SK-N-SH treated with all-trans-retinoic acid at 6 μM for 48 hours (cell line): Measurements from ENCODE around the gene MESD.

ENCODE experiments used
- ATAC-seq: fragments of 200-7000 bp; cut with Tn5 transposase; 3 replicates; pipeline ENCODE4 v1.9.1; 2020; ENCODE audit warnings: mild to moderate bottlenecking, moderate library complexity
- ARNTL ChIP-seq: fragments of 450-650 bp; formaldehyde crosslinking; IDR thresholded peaks from 2 replicates; pipeline ENCODE4 v1.5.0; 2020; ENCODE audit warnings: low read depth, mild to moderate bottlenecking, moderate library complexity, borderline replicate concordance
- BACH2 ChIP-seq: fragments of 250-450 bp; sonication (Bioruptor Pico); IDR thresholded peaks from 2 replicates; pipeline ENCODE4 v1.9.0; 2021; ENCODE audit warnings: mild to moderate bottlenecking, borderline replicate concordance
- CSDC2 ChIP-seq: fragments of 250-450 bp; sonication (Bioruptor Pico); IDR thresholded peaks from 2 replicates; pipeline ENCODE4 v1.5.0; 2020; ENCODE audit warnings: mild to moderate bottlenecking, moderate library complexity
- ESRRG ChIP-seq: fragments of 250-450 bp; sonication (Bioruptor Pico); IDR thresholded peaks from 2 replicates; pipeline ENCODE4 v1.6.1; 2021; ENCODE audit warnings: mild to moderate bottlenecking
- GLIS3 ChIP-seq: fragments of 250-450 bp; sonication (Bioruptor Pico); IDR thresholded peaks from 2 replicates; pipeline ENCODE4 v1.5.0; 2020; ENCODE audit warnings: mild to moderate bottlenecking, moderate library complexity
- ISL1 ChIP-seq: fragments of 250-450 bp; sonication (Bioruptor Pico); IDR thresholded peaks from 2 replicates; pipeline ENCODE4 v2.1.2; 2022; ENCODE audit warnings: mild to moderate bottlenecking, moderate library complexity
- OSR1 ChIP-seq: fragments of 250-450 bp; sonication (Bioruptor Pico); IDR thresholded peaks from 2 replicates; pipeline ENCODE4 v1.8.0; 2022; ENCODE audit warnings: moderate library complexity, mild to moderate bottlenecking, inconsistent platforms
- PPARA ChIP-seq: fragments of 250-450 bp; sonication (Bioruptor Pico); IDR thresholded peaks from 2 replicates; pipeline ENCODE4 v1.5.0; 2020; ENCODE audit warnings: mild to moderate bottlenecking, borderline replicate concordance
- SNAI2 ChIP-seq: fragments of 250-450 bp; sonication (Bioruptor Pico); IDR thresholded peaks from 2 replicates; pipeline ENCODE4 v1.5.0; 2020; ENCODE audit warnings: mild to moderate bottlenecking, moderate library complexity
- TCF4 ChIP-seq: fragments of 250-450 bp; sonication (Bioruptor Pico); IDR thresholded peaks from 2 replicates; pipeline ENCODE4 v1.8.0; 2021; ENCODE audit warnings: mild to moderate bottlenecking, moderate library complexity, borderline replicate concordance
- TOX ChIP-seq: fragments of 250-450 bp; sonication (Bioruptor Pico); IDR thresholded peaks from 2 replicates; pipeline ENCODE4 v1.8.0; 2021; ENCODE audit warnings: mild to moderate bottlenecking, moderate library complexity, borderline replicate concordance
- ZC3H10 ChIP-seq: fragments of 250-450 bp; sonication (Bioruptor Pico); IDR thresholded peaks from 2 replicates; pipeline ENCODE4 v1.5.1; 2021; ENCODE audit warnings: mild to moderate bottlenecking, moderate library complexity
- ZFP3 ChIP-seq: fragments of 250-450 bp; sonication (Bioruptor Pico); IDR thresholded peaks from 2 replicates; pipeline ENCODE4 v1.5.0; 2020; ENCODE audit warnings: mild to moderate bottlenecking, moderate library complexity
- ZNF565 ChIP-seq: fragments of 450-650 bp; formaldehyde crosslinking; conservative IDR thresholded peaks from 2 replicates; pipeline ENCODE4 v1.5.0; 2020; ENCODE audit warnings: low read depth, mild to moderate bottlenecking, moderate library complexity
- ZNF70 ChIP-seq: fragments of 450-650 bp; formaldehyde crosslinking; IDR thresholded peaks from 2 replicates; pipeline ENCODE4 v1.5.0; 2020; ENCODE audit warnings: mild to moderate bottlenecking, moderate library complexity
- TF ChIP-seq, protein P1 (sequence below): fragments of 250-450 bp; sonication (Bioruptor Pico); IDR thresholded peaks from 2 replicates; pipeline ENCODE4 v1.8.0; 2020; ENCODE audit warnings: mild to moderate bottlenecking, moderate library complexity, borderline replicate concordance
- TF ChIP-seq, protein P2 (sequence below): fragments of 250-450 bp; sonication (Bioruptor Pico); IDR thresholded peaks from 2 replicates; pipeline ENCODE4 v1.8.0; 2021; ENCODE audit warnings: low read depth, mild to moderate bottlenecking, moderate library complexity, borderline replicate concordance
- TF ChIP-seq, protein P3 (sequence below): fragments of 250-450 bp; sonication (Bioruptor Pico); IDR thresholded peaks from 2 replicates; pipeline ENCODE4 v1.5.0; 2020; ENCODE audit warnings: mild to moderate bottlenecking, moderate library complexity
- TF ChIP-seq, protein P4 (sequence below): fragments of 250-450 bp; sonication (Bioruptor Pico); IDR thresholded peaks from 2 replicates; pipeline ENCODE4 v1.5.1; 2020; ENCODE audit warnings: low read depth, mild to moderate bottlenecking, moderate library complexity
- TF ChIP-seq, protein P5 (sequence below): fragments of 250-450 bp; sonication (Bioruptor Pico); IDR thresholded peaks from 2 replicates; pipeline ENCODE4 v1.5.1; 2021; ENCODE audit warnings: mild to moderate bottlenecking, moderate library complexity

Gene MESD

DNA sequence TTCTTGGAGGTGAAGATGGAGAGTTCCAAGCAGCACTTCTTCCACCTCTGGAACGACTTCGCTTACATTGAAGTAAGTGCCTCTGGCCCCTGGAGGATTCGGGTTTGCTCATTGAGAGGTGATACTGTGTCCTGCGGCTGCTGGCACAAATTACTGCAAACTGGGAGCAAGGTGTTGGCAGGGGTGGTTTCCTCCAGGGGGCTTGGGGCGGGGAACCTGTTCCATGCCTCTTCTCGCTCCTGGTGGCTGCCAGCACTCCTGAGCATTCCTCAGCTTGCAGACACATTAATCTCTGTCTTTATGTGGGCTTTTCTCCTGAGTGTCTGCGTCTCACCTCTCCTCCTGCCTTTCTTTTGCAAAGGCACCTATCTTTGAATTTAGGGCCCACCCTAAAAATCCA lies 47.4 kb downstream of the MESD start:
- TF ChIP-seq, protein P1, sequence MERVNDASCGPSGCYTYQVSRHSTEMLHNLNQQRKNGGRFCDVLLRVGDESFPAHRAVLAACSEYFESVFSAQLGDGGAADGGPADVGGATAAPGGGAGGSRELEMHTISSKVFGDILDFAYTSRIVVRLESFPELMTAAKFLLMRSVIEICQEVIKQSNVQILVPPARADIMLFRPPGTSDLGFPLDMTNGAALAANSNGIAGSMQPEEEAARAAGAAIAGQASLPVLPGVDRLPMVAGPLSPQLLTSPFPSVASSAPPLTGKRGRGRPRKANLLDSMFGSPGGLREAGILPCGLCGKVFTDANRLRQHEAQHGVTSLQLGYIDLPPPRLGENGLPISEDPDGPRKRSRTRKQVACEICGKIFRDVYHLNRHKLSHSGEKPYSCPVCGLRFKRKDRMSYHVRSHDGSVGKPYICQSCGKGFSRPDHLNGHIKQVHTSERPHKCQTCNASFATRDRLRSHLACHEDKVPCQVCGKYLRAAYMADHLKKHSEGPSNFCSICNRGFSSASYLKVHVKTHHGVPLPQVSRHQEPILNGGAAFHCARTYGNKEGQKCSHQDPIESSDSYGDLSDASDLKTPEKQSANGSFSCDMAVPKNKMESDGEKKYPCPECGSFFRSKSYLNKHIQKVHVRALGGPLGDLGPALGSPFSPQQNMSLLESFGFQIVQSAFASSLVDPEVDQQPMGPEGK = no peak
- TF ChIP-seq ISL1 (no peak), SNAI2 (CRISPR knock-in tag) (no peak), ZC3H10 (no peak), BACH2 (CRISPR knock-in tag) (no peak), ARNTL (CRISPR knock-in tag) (no peak), ZNF565 (CRISPR knock-in tag) (no peak), OSR1 (CRISPR knock-in tag) (no peak), ESRRG (CRISPR knock-in tag) (no peak), TCF4 (no peak), CSDC2 (no peak), PPARA (no peak), TOX (CRISPR knock-in tag) (no peak), ZFP3 (CRISPR knock-in tag) (no peak), ZNF70 (CRISPR knock-in tag) (no peak)
- TF ChIP-seq, protein P2, sequence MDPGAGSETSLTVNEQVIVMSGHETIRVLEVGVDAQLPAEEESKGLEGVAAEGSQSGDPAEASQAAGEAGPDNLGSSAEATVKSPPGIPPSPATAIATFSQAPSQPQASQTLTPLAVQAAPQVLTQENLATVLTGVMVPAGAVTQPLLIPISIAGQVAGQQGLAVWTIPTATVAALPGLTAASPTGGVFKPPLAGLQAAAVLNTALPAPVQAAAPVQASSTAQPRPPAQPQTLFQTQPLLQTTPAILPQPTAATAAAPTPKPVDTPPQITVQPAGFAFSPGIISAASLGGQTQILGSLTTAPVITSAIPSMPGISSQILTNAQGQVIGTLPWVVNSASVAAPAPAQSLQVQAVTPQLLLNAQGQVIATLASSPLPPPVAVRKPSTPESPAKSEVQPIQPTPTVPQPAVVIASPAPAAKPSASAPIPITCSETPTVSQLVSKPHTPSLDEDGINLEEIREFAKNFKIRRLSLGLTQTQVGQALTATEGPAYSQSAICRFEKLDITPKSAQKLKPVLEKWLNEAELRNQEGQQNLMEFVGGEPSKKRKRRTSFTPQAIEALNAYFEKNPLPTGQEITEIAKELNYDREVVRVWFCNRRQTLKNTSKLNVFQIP (CRISPR knock-in tag) = no peak
- TF ChIP-seq, protein P3, sequence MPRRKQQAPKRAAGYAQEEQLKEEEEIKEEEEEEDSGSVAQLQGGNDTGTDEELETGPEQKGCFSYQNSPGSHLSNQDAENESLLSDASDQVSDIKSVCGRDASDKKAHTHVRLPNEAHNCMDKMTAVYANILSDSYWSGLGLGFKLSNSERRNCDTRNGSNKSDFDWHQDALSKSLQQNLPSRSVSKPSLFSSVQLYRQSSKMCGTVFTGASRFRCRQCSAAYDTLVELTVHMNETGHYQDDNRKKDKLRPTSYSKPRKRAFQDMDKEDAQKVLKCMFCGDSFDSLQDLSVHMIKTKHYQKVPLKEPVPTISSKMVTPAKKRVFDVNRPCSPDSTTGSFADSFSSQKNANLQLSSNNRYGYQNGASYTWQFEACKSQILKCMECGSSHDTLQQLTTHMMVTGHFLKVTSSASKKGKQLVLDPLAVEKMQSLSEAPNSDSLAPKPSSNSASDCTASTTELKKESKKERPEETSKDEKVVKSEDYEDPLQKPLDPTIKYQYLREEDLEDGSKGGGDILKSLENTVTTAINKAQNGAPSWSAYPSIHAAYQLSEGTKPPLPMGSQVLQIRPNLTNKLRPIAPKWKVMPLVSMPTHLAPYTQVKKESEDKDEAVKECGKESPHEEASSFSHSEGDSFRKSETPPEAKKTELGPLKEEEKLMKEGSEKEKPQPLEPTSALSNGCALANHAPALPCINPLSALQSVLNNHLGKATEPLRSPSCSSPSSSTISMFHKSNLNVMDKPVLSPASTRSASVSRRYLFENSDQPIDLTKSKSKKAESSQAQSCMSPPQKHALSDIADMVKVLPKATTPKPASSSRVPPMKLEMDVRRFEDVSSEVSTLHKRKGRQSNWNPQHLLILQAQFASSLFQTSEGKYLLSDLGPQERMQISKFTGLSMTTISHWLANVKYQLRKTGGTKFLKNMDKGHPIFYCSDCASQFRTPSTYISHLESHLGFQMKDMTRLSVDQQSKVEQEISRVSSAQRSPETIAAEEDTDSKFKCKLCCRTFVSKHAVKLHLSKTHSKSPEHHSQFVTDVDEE (CRISPR knock-in tag) = no peak
- TF ChIP-seq, protein P4, sequence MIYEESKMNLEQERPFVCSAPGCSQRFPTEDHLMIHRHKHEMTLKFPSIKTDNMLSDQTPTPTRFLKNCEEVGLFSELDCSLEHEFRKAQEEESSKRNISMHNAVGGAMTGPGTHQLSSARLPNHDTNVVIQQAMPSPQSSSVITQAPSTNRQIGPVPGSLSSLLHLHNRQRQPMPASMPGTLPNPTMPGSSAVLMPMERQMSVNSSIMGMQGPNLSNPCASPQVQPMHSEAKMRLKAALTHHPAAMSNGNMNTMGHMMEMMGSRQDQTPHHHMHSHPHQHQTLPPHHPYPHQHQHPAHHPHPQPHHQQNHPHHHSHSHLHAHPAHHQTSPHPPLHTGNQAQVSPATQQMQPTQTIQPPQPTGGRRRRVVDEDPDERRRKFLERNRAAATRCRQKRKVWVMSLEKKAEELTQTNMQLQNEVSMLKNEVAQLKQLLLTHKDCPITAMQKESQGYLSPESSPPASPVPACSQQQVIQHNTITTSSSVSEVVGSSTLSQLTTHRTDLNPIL (CRISPR knock-in tag) = no peak
- TF ChIP-seq, protein P5, sequence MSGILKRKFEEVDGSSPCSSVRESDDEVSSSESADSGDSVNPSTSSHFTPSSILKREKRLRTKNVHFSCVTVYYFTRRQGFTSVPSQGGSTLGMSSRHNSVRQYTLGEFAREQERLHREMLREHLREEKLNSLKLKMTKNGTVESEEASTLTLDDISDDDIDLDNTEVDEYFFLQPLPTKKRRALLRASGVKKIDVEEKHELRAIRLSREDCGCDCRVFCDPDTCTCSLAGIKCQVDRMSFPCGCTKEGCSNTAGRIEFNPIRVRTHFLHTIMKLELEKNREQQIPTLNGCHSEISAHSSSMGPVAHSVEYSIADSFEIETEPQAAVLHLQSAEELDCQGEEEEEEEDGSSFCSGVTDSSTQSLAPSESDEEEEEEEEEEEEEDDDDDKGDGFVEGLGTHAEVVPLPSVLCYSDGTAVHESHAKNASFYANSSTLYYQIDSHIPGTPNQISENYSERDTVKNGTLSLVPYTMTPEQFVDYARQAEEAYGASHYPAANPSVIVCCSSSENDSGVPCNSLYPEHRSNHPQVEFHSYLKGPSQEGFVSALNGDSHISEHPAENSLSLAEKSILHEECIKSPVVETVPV (CRISPR knock-in tag) = no peak
- no peak for ATAC-seq

DNA sequence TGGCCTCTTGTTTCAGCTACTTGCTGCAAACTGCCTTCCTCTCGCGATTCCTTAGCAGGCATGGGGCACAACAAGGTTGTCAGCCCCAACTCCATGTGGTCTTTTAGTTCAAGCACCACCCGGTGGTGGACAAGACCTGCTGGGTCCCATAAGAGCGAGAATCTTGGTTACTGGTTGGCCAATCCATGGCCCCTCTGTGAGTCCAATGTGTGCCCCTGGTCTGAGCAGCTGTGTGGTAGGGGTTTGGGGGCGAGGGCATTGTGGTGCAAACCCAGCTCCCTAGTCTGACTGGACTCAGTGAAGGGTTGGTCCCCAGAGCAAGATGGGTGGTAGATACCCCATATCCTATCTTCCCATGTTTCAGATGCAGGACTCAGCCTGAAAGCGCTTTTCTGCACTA lies 48.8 kb downstream of the MESD start:
- no peak for ATAC-seq
- TF ChIP-seq TCF4 (no peak), ZFP3 (CRISPR knock-in tag) (no peak), ZC3H10 (no peak), ZNF70 (CRISPR knock-in tag) (no peak), TOX (CRISPR knock-in tag) (no peak), SNAI2 (CRISPR knock-in tag) (no peak), GLIS3 (no peak), ESRRG (CRISPR knock-in tag) (no peak)
- TF ChIP-seq, protein P2 (CRISPR knock-in tag) = no peak
- TF ChIP-seq, protein P4 (CRISPR knock-in tag) = no peak
